Endodermal cell (in vitro differentiated cells): ENCODE measurements around the gene SLC6A16. TPM values are rescaled to one million over a fixed set of nuclear protein-coding genes. Genes with fewer than 3 reads are reported as not detected.
A peak's percentile ranks its signal among the peaks of the same experiment; 100 is the strongest.
"Not testable (repeated sequence)": the region's sequence is repeated elsewhere in the genome, so short reads cannot be mapped to it uniquely, and the experiment has no call there.

Experiments
- DNase-seq: peaks from one replicate; pipeline ENCODE4 v3.0.0-alpha.2; 2017
- H3K27ac ChIP-seq: 2 replicates; pipeline ENCODE4 v1.5.1; 2013; ENCODE audit warnings: mild to moderate bottlenecking, low read depth, low read length, moderate library complexity
- H3K27me3 ChIP-seq: 2 replicates; pipeline ENCODE4 v1.6.1; 2013; ENCODE audit warnings: mild to moderate bottlenecking, low read length, moderate library complexity; ENCODE audit not compliant: insufficient read depth, control insufficient read depth, poor library complexity, severe bottlenecking
- H3K36me3 ChIP-seq: 2 replicates; pipeline ENCODE4 v1.7.0; 2013; ENCODE audit warnings: mild to moderate bottlenecking, low read length, moderate library complexity; ENCODE audit not compliant: control insufficient read depth, insufficient read depth
- H3K4me1 ChIP-seq: one replicate; pipeline ENCODE4 v1.7.0; 2013; ENCODE audit warnings: low read length; ENCODE audit not compliant: control insufficient read depth, insufficient read depth
- H3K4me3 ChIP-seq: 2 replicates; pipeline ENCODE4 v1.5.1; 2013; ENCODE audit warnings: mild to moderate bottlenecking, low read length, moderate library complexity
- H3K9ac ChIP-seq: 2 replicates; pipeline ENCODE4 v1.6.1; 2013; ENCODE audit warnings: mild to moderate bottlenecking, low read length, moderate library complexity; ENCODE audit not compliant: poor library complexity, severe bottlenecking; ENCODE audit errors: extremely low read depth
- H3K9me3 ChIP-seq: 2 replicates; pipeline ENCODE4 v1.6.1; 2013; ENCODE audit warnings: mild to moderate bottlenecking, low read length, moderate library complexity; ENCODE audit not compliant: control insufficient read depth
- H3K27ac Mint-ChIP-seq: 2 replicates; pipeline ENCODE4 v1.8.0; 2020; ENCODE audit warnings: mixed read lengths
- H3K27me3 Mint-ChIP-seq: 2 replicates; pipeline ENCODE4 v1.8.0; 2021; ENCODE audit warnings: mild to moderate bottlenecking, mixed read lengths; ENCODE audit not compliant: insufficient read depth
- H3K36me3 Mint-ChIP-seq: 2 replicates; pipeline ENCODE4 v1.8.0; 2020; ENCODE audit warnings: low read depth, mixed read lengths
- H3K4me1 Mint-ChIP-seq: 2 replicates; pipeline ENCODE4 v1.8.0; 2020; ENCODE audit warnings: mixed read lengths
- H3K4me3 Mint-ChIP-seq: 2 replicates; pipeline ENCODE4 v1.8.0; 2020; ENCODE audit warnings: mild to moderate bottlenecking, moderate library complexity, mixed read lengths
- H3K9me3 Mint-ChIP-seq: 2 replicates; pipeline ENCODE4 v1.8.0; 2020; ENCODE audit warnings: mild to moderate bottlenecking, mixed read lengths
- CTCF ChIP-seq: fragments of 200-600 bp; sonication (generic); conservative IDR thresholded peaks from 2 replicates; pipeline ENCODE4 v1.5.0; 2021; ENCODE audit warnings: antibody characterized with exemption, mild to moderate bottlenecking
- WGBS, 2 experiments: methylation state at CpG; one replicate each; pipeline versions ENCODE4 v1.1.5 to v1.1.7; 2013; ENCODE audit warnings: missing lambda C conversion rate in 2 of 2, mixed read lengths in 1 of 2; ENCODE audit not compliant: insufficient coverage in 1 of 2, insufficient read length in 1 of 2; 5-methylcytosine and 5-hydroxymethylcytosine counted together
- total RNA-seq, 2 donors: library from RNA; stranded (reverse); fragmentation: NEBNext Ultra II Directional in 1 of 2; extraction: Animal tissue kit (Norgen Biotek cat#: 25700) in 1 of 2; gene quantifications; 2 replicates in 1 of 2; 3 replicates in 1 of 2; pipeline ENCODE4 v1.2.1, GENCODE V29; 2021

Gene SLC6A16
- total RNA-seq, 2 donors from 2014 or later = 3.3 to 3.4 TPM

- Histone ChIP-seq H3K9ac (no peak within 1 kb of the TSS), H3K27ac (no peak within 1 kb of the TSS), H3K4me3 (no peak within 1 kb of the TSS), H3K36me3 (peaks cover 4% of the 10 kb centered on the region), H3K27me3 (peaks cover 6% of the 10 kb centered on the region), H3K9me3 (no peaks in the 10 kb centered on the region), H3K4me1 (no peaks in the 10 kb centered on the region)
- Mint-ChIP-seq H3K4me1 (peaks cover 9% of the 10 kb centered on the region), H3K4me3 (no peak within 1 kb of the TSS), H3K27me3 (peaks cover 17% of the 10 kb centered on the region), H3K9me3 (peaks cover 2% of the 10 kb centered on the region), H3K36me3 (peaks cover 24% of the 10 kb centered on the region), H3K27ac (peak within 1 kb of the TSS; percentile 44)
- WGBS, 2 experiments = 88 to 97% methylated on average over 9 to 13 of the region's 13 CpGs
- DNase-seq = peak; percentile 44
- TF ChIP-seq CTCF = no peak
Observed at GRCh38 chr19:49335071-49335783, 10.2 kb upstream of the SLC6A16 start, which contains the start of gene CD37. Gene CD37, plus strand, starts transcription at chr19:49335406. Its CDS starts 135 bp downstream, at chr19:49335541.

DNA sequence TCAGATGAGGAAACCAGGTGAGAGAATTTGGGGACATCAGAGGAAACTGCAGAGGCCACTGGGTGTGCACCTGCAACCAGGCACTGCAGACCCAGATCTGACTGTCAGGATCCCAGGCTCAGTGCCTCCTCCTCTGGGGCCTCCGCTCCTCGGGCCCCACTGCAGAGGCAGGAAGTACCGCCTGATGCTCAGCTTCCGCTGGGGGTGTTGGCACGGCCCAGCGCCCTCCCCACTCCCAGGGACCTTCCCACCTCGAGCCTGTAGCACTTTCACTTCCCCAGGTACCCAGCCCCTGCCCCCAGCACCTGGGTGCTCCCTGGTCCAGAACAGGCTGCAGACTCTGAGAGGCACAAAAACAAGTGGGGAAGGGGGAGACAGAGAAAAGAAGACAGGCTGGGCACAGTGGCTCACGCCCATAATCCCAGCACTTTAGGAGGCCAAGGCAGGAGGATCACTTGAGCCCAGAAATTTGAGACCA, 8.9 kb upstream of the SLC6A16 start:
- TF ChIP-seq CTCF = no peak

DNA sequence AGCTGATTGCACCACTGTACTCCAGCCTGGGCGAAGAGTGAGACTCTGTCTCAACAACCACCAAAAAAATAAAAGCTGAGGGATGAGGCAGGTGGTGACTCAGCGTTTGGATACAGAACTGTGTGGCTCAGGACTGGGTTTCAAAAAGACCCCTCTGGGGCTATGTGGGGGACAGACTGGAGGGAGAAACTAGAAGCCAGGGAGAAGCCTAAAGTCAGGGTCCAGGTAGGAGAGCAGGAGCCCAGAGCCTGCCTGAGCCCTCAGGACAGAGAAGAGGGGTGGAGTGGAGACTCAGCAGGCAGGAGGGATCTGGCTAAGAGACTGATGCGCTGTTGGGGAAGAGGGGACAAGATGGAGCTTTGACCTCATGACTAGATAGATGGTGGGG, 8.4 kb upstream of the SLC6A16 start:
- no peak overlapping the region for H3K4me3 Mint-ChIP-seq
- Histone ChIP-seq H3K9ac (no peak overlapping the region), H3K27ac (no peak overlapping the region), H3K9me3 (no peaks in the 10 kb centered on the region), H3K4me3 (no peak overlapping the region), H3K27me3 (peaks cover 6% of the 10 kb centered on the region), H3K36me3 (peaks cover 3% of the 10 kb centered on the region), H3K4me1 (no peaks in the 10 kb centered on the region)
- peaks cover 5% of the 10 kb centered on the region for H3K4me1 Mint-ChIP-seq
- peaks cover 13% of the 10 kb centered on the region for H3K27me3 Mint-ChIP-seq
- no peaks in the 10 kb centered on the region for H3K9me3 Mint-ChIP-seq
- H3K27ac Mint-ChIP-seq = no peak overlapping the region
- no peak for DNase-seq
- no peak for TF ChIP-seq CTCF
- 84 to 95% methylated on average over 3 of the region's 3 CpGs for WGBS, 2 experiments
- peaks cover 29% of the 10 kb centered on the region for H3K36me3 Mint-ChIP-seq

More for the DNA sequence above, 8.9 kb upstream of the SLC6A16 start:
- DNase-seq = peak; percentile 44
- H3K4me3 ChIP-seq = no peak overlapping the region
- Mint-ChIP-seq H3K27ac (no peak overlapping the region), H3K27me3 (peaks cover 17% of the 10 kb centered on the region), H3K36me3 (peaks cover 26% of the 10 kb centered on the region), H3K4me3 (no peak overlapping the region), H3K4me1 (peaks cover 8% of the 10 kb centered on the region), H3K9me3 (no peaks in the 10 kb centered on the region)
- peaks cover 3% of the 10 kb centered on the region for H3K36me3 ChIP-seq
- WGBS, 2 experiments = 75 to 80% methylated on average over 1 to 8 of the region's 8 CpGs
- peaks cover 6% of the 10 kb centered on the region for H3K27me3 ChIP-seq
- H3K9me3 ChIP-seq = no peaks in the 10 kb centered on the region
- H3K9ac ChIP-seq = no peak overlapping the region
- H3K4me1 ChIP-seq = no peaks in the 10 kb centered on the region
- no peak overlapping the region for H3K27ac ChIP-seq

- H3K27me3 ChIP-seq, H3K4me1 ChIP-seq, H3K9me3 ChIP-seq, H3K4me1 Mint-ChIP-seq, H3K27ac Mint-ChIP-seq, H3K27ac ChIP-seq, H3K36me3 ChIP-seq, H3K4me3 Mint-ChIP-seq, H3K9me3 Mint-ChIP-seq, H3K27me3 Mint-ChIP-seq, H3K4me3 ChIP-seq, H3K9ac ChIP-seq: not testable (repeated sequence)
- WGBS, 2 experiments = 93 to 94% methylated on average over 12 of the region's 13 CpGs
- peaks cover 34% of the 10 kb centered on the region for H3K36me3 Mint-ChIP-seq
- peak; percentile 13 for DNase-seq
Observed at GRCh38 chr19:49332691-49333417, 7.9 kb upstream of the SLC6A16 start.
